ENCODE results near the gene ENOX2.
"Not testable (repeated sequence)": the region's sequence is repeated elsewhere in the genome, so short reads cannot be mapped to it uniquely, and the experiment has no call there.

ENOX2 gene

DNA sequence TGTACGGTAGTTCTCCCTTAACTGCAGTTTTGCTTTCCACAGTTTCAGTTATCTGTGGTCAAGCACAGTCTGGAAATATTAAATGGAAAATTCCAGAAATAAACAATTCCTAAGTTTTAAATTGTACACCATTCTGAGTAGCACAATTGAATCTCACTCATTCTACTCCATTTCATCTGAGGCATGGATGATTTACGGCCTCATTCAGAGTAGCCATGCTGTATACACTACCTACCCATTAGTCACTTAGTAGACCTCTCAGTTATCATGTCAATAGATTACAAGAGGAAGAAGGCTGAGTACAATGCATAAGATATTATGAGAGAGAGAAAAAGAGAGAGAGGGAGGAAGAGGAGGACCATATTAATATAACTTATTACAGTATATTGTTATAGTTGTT, 77.5 kb downstream of the ENOX2 start:
- DNase-seq: no peak

- not testable (repeated sequence) for DNase-seq
Observed at GRCh38 chrX:130819367-130819766, 83.6 kb downstream of the ENOX2 start.

GRCh38 chrX:130813932-130814331, 89.1 kb downstream of the ENOX2 start:
- DNase-seq: not testable (repeated sequence)

DNA sequence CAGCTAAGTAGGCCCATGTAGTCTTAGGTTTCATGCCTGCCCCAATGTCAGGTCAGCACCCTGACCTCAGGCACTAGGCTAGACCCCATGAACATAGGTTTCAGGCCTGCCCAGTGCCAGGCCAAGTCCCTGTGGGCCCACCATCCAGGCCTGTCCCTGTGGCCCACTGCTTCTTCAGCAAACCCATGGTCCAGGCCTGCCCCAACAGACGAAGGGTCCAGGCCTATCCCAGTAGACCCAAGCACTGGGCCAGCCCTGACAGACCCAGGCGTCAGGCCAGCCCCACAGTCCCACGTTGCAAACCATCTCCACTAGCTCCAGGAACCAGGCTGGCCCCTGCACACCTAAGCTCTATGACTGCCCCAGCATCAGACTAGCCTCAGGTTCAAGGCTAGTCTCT, 92.4 kb downstream of the ENOX2 start:
- no peak for DNase-seq

DNA sequence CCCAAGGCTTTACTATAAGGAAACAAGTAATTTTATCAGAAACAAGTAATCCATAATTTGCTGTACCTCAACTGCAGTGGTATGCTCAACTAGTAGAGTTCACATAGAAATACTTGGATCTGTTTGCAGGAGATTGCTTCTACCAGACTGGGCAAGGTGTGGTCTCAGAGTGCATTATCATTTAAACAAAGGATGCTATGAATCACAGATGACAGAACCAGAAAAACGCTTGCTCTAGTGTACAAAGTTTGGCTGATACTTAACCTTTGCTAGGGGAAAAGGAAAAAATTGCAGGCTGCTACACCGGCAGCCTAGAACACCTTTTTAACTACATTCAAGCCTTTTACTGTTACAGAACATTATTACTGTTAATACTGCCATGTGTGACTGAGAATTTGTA, 97.1 kb downstream of the ENOX2 start:
- DNase-seq: no peak

- no peak for DNase-seq
Observed at GRCh38 chrX:130803537-130803936, 99.5 kb downstream of the ENOX2 start.

DNA sequence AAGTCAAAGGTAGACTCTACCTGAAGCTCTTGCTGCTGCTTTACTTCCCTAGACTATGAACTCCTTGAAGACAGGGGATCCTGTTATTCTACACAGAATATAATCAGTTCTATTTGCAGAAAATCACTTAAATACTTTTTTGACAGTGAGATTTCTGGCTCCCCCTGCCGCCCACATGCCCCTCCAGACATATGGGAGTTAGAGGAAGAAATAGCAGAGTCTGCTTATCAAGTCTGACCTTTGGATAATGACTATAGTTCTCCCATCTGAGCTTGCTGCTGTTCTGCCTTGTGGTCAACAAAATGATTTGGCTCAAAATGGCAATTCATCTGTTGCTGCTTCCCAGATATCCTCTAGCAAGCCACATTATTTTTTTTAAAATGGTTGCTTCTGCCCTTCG, 101.1 kb downstream of the ENOX2 start:
- DNase-seq: no peak

DNA sequence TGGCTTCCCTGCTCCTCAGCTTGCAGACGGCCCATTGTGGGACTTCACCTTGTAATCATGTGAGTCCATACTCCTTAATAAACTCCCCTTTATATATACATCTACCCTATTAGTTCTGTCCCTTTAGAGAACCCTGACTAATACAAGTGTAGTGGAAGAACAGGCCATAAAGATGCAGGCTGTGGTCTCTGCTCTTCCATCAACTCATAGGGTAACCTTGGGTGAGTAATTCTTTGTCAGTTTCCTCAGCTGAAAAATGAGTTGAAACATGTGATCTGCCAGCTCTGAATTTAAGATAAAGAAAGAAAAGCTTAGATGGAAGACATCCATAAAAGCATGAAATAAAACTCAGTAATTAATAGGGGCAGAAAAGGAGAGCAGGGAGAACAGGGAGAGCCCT, 103.6 kb downstream of the ENOX2 start:
- no peak for DNase-seq

DNA sequence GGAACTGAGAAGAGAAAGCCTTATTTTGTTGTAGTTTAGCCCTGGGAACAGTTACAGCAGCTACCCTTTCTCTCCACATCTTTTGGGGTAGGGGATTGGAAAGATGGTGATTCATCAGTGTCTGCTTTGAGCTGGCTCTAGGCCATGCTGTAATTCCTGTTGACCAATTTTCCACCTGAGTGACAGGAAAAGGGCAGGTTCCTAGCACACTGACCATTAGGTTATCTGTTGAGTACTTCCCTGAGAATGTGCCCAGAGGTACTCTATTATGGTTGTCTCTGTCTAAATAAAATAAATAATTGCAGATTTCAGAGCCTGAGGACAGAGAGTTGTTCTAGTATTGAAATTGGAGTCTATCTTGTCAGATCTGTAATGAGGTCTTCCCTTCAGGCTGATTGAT, 109.0 kb downstream of the ENOX2 start:
- no peak for DNase-seq

DNA sequence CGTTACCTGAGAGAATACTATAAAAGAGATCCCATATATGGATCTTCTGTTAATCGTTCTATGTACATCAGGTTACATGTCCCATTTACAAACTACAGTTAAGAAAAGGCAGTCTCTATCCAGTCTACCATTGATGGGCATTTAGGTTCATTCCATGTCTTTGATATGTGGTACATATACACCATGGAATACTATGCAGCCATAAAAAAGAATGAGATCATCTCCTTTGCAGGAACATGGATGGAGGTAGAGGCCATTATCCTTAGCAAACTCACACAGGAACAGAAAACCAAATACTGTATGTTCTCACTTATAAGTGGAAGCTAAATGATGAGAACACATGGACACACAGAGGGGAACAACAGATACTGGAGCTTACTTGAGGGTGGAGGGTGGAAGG, 111.1 kb downstream of the ENOX2 start:
- DNase-seq: not testable (repeated sequence)

DNA sequence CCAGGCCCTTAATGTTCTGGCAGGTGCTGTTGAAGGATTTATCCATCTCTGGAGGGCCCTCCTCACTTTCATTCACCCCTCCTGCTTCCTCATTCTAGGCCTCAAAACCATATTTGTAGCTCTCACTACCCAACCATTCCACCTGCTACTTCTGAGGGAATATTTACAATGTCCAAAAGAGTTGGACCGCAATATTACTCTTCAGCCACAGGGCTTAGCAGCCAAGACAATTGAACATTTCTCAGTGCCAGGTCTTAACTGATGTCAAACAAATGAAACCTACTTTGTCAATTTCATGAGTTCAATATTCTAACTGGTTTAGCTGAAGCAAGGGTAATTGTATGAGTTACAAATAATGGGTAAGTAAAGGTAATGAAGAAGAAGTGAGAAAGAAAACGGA, 113.2 kb downstream of the ENOX2 start:
- DNase-seq: no peak

- DNase-seq: no peak
Observed at GRCh38 chrX:130788786-130789581, 114.0 kb downstream of the ENOX2 start.

GRCh38 chrX:130786030-130786429, 117.0 kb downstream of the ENOX2 start:
- DNase-seq: no peak

GRCh38 chrX:130778773-130779172, 124.2 kb downstream of the ENOX2 start:
- no peak for DNase-seq

GRCh38 chrX:130775849-130776248, 127.2 kb downstream of the ENOX2 start:
- DNase-seq: no peak

DNA sequence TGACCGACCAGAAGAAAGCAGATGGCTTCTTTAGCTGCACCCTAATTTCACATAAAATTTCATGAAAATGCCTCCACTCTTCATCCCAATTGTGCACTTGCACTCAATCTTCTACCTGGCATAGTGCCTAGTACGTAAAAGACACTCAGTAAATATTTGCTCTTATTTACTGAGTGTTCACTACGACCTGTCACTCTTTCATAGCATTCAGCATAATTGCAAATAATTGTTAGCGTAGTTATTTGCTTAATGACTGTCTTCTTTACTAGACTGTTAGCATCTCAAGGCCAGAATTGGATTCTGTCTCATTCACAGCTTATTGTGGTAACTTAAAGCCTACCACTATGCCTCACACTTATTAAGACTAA, 130.2 kb downstream of the ENOX2 start:
- DNase-seq: no peak

GRCh38 chrX:130772105-130772775, 130.8 kb downstream of the ENOX2 start:
- DNase-seq: no peak

DNA sequence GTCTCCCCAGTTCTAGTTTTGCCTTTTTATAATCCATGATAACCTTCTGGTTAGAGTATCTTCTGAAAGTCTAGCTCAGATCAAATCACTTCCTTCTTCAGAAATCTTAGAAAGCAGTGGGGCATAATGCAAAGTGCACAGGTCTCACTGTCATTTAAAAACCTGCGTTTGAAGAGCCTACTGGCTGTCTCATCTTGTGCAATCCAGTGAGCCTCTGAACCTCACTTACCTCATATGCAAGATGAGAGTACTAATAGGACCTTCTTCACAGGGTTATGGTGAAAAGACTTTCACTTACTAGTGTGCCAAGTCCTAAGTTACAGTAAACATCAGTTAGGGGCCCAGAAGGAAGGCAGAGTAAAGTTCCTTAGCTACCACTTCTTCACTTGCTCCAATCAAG, 131.4 kb downstream of the ENOX2 start:
- DNase-seq: no peak

DNA sequence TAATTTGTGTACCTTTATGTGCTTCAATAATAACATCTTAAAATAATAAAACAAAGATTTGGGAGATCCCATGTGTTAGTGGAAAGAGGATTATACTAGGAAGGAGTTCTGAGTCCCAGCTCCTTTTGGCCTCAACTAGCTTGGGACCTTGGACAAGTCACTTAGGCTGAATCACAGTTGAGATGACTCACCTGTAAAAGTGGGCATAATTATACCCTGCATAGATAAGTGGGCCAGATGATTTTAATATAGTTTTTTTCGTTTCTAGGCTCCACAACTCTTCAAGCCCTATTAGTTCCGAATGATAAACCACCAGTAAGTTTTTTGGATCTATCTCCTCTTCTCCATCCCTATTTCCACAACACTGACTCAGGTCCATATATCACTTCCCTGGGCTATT, 131.8 kb downstream of the ENOX2 start:
- no peak for DNase-seq

DNA sequence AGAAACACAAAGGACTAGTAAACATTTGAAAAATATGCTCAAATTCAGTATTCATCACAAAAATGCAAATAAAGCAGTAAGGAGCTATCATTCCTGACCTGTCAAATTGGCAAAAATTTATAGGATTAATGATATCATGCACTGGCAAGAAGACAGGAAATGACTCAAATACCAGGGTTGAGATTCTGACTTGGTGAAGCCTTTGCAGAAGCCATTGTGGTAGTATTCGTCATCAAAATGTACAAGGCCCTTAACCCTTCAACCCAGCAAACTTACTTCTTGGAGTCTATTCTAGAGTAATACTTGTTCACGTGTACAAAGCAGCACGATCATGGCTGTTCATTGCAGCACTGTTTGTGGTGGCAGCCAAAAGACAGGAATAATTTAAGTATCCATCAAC, 132.4 kb downstream of the ENOX2 start:
- no peak for DNase-seq

- no peak for DNase-seq
Observed at GRCh38 chrX:130769835-130770234, 133.2 kb downstream of the ENOX2 start.

DNA sequence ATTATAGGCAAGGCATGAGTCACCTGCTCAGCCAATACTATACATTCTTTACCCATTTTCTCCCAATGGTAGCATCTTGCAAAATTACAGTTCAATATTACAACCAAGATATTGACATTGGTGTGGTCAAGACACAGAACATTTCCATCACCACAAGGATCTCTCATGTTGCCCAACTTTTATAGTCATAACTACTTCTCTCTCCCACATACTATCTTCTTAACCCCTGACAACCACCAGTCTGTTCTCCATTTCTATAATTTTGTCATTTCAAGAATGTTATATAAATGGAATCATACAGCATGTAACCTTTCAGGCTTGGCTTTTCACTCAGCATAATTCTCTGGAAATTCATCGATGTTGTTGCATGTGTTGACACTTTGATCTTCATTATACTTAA, 144.9 kb downstream of the ENOX2 start:
- DNase-seq: no peak

GRCh38 chrX:130756233-130756632, 146.8 kb downstream of the ENOX2 start:
- no peak for DNase-seq

GRCh38 chrX:130754353-130754752, 148.7 kb downstream of the ENOX2 start:
- no peak for DNase-seq
